Kidney glomerular epithelial cell (primary cell): ENCODE results near the gene USP34.
"Not testable (repeated sequence)": the region's sequence is repeated elsewhere in the genome, so short reads cannot be mapped to it uniquely, and the experiment has no call there.

Experiments used
- DNase-seq: peaks from one replicate; lab custom pipeline; 2025; lab: John Stamatoyannopoulos, UW

Gene USP34

GRCh38 chr2:61247204-61247812 is 223.6 kb downstream of the USP34 start:
- DNase-seq, result peak; percentile 20

- no peak for DNase-seq
Observed at GRCh38 chr2:61244694-61245093, 226.2 kb downstream of the USP34 start.

GRCh38 chr2:61241266-61241665 is 229.6 kb downstream of the USP34 start:
- no peak for DNase-seq

GRCh38 chr2:61238219-61239012 is 232.5 kb downstream of the USP34 start:
- no peak for DNase-seq

- DNase-seq, result no peak
Observed at GRCh38 chr2:61235716-61236115, 235.2 kb downstream of the USP34 start.

- no peak for DNase-seq
Observed at GRCh38 chr2:61233581-61233980, 237.3 kb downstream of the USP34 start.

- no peak for DNase-seq
Observed at GRCh38 chr2:61229936-61230335, 241.0 kb downstream of the USP34 start.

GRCh38 chr2:61222567-61222966 is 248.3 kb downstream of the USP34 start:
- no peak for DNase-seq

- no peak for DNase-seq
Observed at GRCh38 chr2:61221819-61222218, 249.1 kb downstream of the USP34 start.

GRCh38 chr2:61220768-61221167 is 250.1 kb downstream of the USP34 start:
- peak; percentile 55 for DNase-seq

GRCh38 chr2:61218817-61219170 is 252.1 kb downstream of the USP34 start:
- DNase-seq, result no peak

- no peak for DNase-seq
Observed at GRCh38 chr2:61218076-61218816, 252.6 kb downstream of the USP34 start.

GRCh38 chr2:61214171-61214570 is 256.7 kb downstream of the USP34 start:
- DNase-seq, result no peak

- DNase-seq, result peak; percentile 35
Observed at GRCh38 chr2:61210332-61210981, 260.4 kb downstream of the USP34 start.

GRCh38 chr2:61205132-61205531 is 265.8 kb downstream of the USP34 start:
- DNase-seq, result no peak

GRCh38 chr2:61196671-61197070 is 274.2 kb downstream of the USP34 start:
- DNase-seq, result no peak

GRCh38 chr2:61194646-61195045 is 276.2 kb downstream of the USP34 start:
- DNase-seq, result not testable (repeated sequence)

GRCh38 chr2:61193670-61194561 is 277.0 kb downstream of the USP34 start:
- DNase-seq, result no peak

- DNase-seq, result no peak
Observed at GRCh38 chr2:61187085-61187484, 283.8 kb downstream of the USP34 start.

GRCh38 chr2:61185231-61185728 is 285.6 kb downstream of the USP34 start:
- no peak for DNase-seq

- no peak for DNase-seq
Observed at GRCh38 chr2:61184263-61184662, 286.6 kb downstream of the USP34 start.
